Gastrocnemius medialis (tissue), 4 donors: Measurements from ENCODE around the gene LRCH4. TPM values are rescaled to one million over a fixed set of nuclear protein-coding genes. Genes with fewer than 3 reads are reported as not detected.
"Not testable (repeated sequence)": the region's sequence is repeated elsewhere in the genome, so short reads cannot be mapped to it uniquely, and the experiment has no call there.

Experiments
- ATAC-seq, 2 donors: fragments of 150-250 bp; one replicate each; pipeline ENCODE4 v1.9.1; 2016
- DNase-seq, 2 donors: peaks; one replicate each; pipeline ENCODE4 v3.0.0-alpha.2; 2019
- H3K27ac ChIP-seq, 4 donors: fragments of 200-600 bp; sonication (generic); 1 replicate in 1 of 4; 2 replicates in 3 of 4; pipeline ENCODE4 v1.5.1; 2016 to 2018; ENCODE audit warnings: mild to moderate bottlenecking in 2 of 4, moderate library complexity in 1 of 4
- H3K27me3 ChIP-seq, 3 donors: fragments of 200-600 bp; sonication (generic) in 2 of 3; 1 replicate in 1 of 3; 2 replicates in 2 of 3; pipeline versions ENCODE4 v1.5.1 to v1.6.0; 2016 to 2019; ENCODE audit warnings: mild to moderate bottlenecking in 1 of 3, moderate library complexity in 1 of 3
- H3K36me3 ChIP-seq, 2 donors: fragments of 200-600 bp; sonication (generic) in 1 of 2; one replicate each; pipeline ENCODE4 v1.5.1; 2017 to 2018
- H3K4me1 ChIP-seq, 2 donors: fragments of 200-600 bp; sonication (generic) in 1 of 2; one replicate each; pipeline ENCODE4 v1.5.1; 2016 to 2017; ENCODE audit warnings: mild to moderate bottlenecking in 2 of 2
- H3K4me3 ChIP-seq, 4 donors: fragments of 200-600 bp; sonication (generic) in 3 of 4; 1 replicate in 1 of 4; 2 replicates in 3 of 4; pipeline ENCODE4 v1.5.1; 2016 to 2019; ENCODE audit warnings: mild to moderate bottlenecking in 2 of 4
- H3K9me3 ChIP-seq, 3 donors: fragments of 200-600 bp; sonication (generic) in 2 of 3; 1 replicate in 1 of 3; 2 replicates in 2 of 3; pipeline ENCODE4 v1.5.1; 2016 to 2019
- POLR2A ChIP-seq, 2 donors: fragments of 450-650 bp; IDR thresholded peaks; one replicate each; pipeline ENCODE4 v1.6.1; 2017; ENCODE audit warnings: antibody characterized with exemption in 2 of 2, mild to moderate bottlenecking in 2 of 2, moderate library complexity in 2 of 2
- in situ Hi-C, 4 donors: fragments of 200-750 bp; cut with MboI; loops; one replicate each; pipeline versions ENCODE4 v1.15.0 to v1.8.0; 2017; ENCODE audit warnings: low sequenced_read_pairs in 4 of 4
- intact Hi-C: fragments of 100-400 bp; cut with DNase I; formaldehyde crosslinking; loops from one replicate; pipeline ENCODE4 v1.15.1; 2023; ENCODE audit warnings: low total_unique reads
- total RNA-seq, 4 donors: library from RNA; depleted of rRNA; stranded (reverse); fragments of >200 nt; gene quantifications; one replicate each; pipeline versions ENCODE4 v1.1.0 to v1.2.3, GENCODE V29; 2016
- TF ChIP-seq, protein P1 (sequence below), 5 experiments: fragments of 450-650 bp in 3 of 5; fragments of 200-600 bp in 2 of 5; sonication (generic) in 2 of 5; IDR thresholded peaks in 4 of 5; conservative IDR thresholded peaks in 1 of 5; 1 replicate in 4 of 5; 2 replicates in 1 of 5; pipeline ENCODE4 v1.5.1; 2016 to 2019; ENCODE audit warnings: antibody characterized with exemption in 5 of 5, mild to moderate bottlenecking in 3 of 5, moderate library complexity in 3 of 5

The LRCH4 gene
- total RNA-seq, 4 donors from 2014 or later = 71.1 to 105 (median 89.0) TPM

DNA sequence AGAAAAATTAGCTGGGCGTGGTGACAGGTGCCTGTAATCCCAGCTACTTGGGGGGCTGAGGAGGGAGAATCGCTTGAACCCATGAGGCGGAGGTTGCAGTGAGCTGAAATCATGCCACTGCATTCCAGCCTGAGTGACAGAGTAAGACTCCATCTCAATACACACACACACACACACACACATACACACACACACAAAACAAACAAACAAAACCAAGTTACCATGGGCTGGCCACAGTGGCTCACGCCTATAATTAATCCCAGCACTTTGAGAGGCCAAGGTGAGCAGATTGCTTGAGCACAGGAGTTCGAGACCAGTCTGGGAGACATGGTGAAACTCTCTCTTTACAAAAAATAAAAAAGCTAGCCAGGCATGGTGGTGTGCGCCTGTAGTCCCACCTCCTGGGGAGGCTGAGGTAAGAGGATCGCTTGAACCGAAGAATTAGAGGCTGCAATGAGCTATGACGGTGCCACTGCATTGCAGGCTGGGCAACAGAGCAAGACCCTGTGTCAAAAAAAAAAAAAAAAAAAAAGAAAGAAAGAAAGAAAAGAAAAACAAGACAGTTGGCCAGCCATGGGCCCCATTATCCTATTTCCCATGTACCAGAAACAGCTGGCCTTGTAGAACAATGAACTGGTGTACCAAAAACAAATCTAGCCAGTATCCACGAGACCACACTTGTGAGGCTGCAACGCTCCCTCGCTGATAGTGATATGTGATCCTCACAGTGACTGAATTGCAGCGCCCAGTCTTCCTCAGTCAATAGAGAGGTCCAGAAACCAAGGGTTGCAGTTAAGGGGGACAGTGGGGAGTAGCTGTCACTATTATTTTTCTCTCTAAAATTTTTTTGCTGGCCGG is 53.5 kb downstream of the LRCH4 start:
- H3K36me3 ChIP-seq = no peaks in the 10 kb centered on the region
- no peak for DNase-seq
- ATAC-seq = no peak

GRCh38 chr7:100528108-100528866 is 57.6 kb downstream of the LRCH4 start:
- H3K36me3 ChIP-seq, ATAC-seq, H3K27ac ChIP-seq, intact Hi-C loops, DNase-seq, H3K9me3 ChIP-seq, H3K27me3 ChIP-seq, H3K4me1 ChIP-seq, H3K4me3 ChIP-seq, in situ Hi-C loops: not testable (repeated sequence)

More for the DNA sequence above, 53.5 kb downstream of the LRCH4 start:
- no peak for TF ChIP-seq POLR2A (IDR thresholded peaks at IDR 0.05)
- TF ChIP-seq, protein P1, sequence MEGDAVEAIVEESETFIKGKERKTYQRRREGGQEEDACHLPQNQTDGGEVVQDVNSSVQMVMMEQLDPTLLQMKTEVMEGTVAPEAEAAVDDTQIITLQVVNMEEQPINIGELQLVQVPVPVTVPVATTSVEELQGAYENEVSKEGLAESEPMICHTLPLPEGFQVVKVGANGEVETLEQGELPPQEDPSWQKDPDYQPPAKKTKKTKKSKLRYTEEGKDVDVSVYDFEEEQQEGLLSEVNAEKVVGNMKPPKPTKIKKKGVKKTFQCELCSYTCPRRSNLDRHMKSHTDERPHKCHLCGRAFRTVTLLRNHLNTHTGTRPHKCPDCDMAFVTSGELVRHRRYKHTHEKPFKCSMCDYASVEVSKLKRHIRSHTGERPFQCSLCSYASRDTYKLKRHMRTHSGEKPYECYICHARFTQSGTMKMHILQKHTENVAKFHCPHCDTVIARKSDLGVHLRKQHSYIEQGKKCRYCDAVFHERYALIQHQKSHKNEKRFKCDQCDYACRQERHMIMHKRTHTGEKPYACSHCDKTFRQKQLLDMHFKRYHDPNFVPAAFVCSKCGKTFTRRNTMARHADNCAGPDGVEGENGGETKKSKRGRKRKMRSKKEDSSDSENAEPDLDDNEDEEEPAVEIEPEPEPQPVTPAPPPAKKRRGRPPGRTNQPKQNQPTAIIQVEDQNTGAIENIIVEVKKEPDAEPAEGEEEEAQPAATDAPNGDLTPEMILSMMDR (IDR thresholded peaks at IDR 0.05 in 4 of 5, conservative IDR thresholded peaks at IDR 0.05 in 1 of 5) = no peak
- intact Hi-C loops (no loop called here), in situ Hi-C loops (no loop called here)
- H3K4me1 ChIP-seq = no peaks in the 10 kb centered on the region
- H3K4me3 ChIP-seq = no peak overlapping the region
- H3K27ac ChIP-seq = no peak overlapping the region
- H3K27me3 ChIP-seq = peaks cover 0 to 8% (median 7%) of the 10 kb centered on the region in 3 donors
- H3K9me3 ChIP-seq = no peaks in the 10 kb centered on the region

Other genes starting within 250 kb of the LRCH4 start
- 10 to 100 TPM; 11.8 to 32.4 (median 20.8) TPM for gene PILRB, start 228.0 kb downstream of the LRCH4 start, total RNA-seq
- gene PILRA, start 212.6 kb downstream of the LRCH4 start, total RNA-seq = 1 to 10 TPM in 3 of 4 donors, under 1 TPM in 1; 0.62 to 5.4 (median 2.0) TPM
- gene ZCWPW1, start 157.4 kb downstream of the LRCH4 start, total RNA-seq = 1 to 10 TPM; 1.6 to 8.5 (median 2.7) TPM
- 10 to 100 TPM; 23.5 to 39.9 (median 28.6) TPM for gene MEPCE, start 156.3 kb downstream of the LRCH4 start, total RNA-seq
- 10 to 100 TPM in 3 of 4 donors, 1 to 10 TPM in 1; 5.1 to 16.0 (median 13.0) TPM for gene PPP1R35, start 149.6 kb downstream of the LRCH4 start, total RNA-seq
- gene SPACDR, start 121.9 kb downstream of the LRCH4 start, total RNA-seq = under 1 TPM in 1 of 4 donors, not detected in 3; 0.29 TPM
- gene TSC22D4, start 106.9 kb downstream of the LRCH4 start, total RNA-seq = 10 to 100 TPM; 14.3 to 25.5 (median 21.2) TPM
- under 1 TPM in 1 of 4 donors, not detected in 3; 0.29 TPM for gene NYAP1, start 102.2 kb downstream of the LRCH4 start, total RNA-seq
- gene AGFG2, start 46.9 kb downstream of the LRCH4 start, total RNA-seq = 10 to 100 TPM; 10.7 to 16.4 (median 13.5) TPM
- gene SAP25, start 12.2 kb downstream of the LRCH4 start, total RNA-seq = under 1 TPM in 1 of 4 donors, not detected in 3; 0.49 TPM
- gene FBXO24, start 199 bp upstream of the LRCH4 start, total RNA-seq = not detected
- 10 to 100 TPM in 1 of 4 donors, 1 to 10 TPM in 3; 1.6 to 17.3 (median 5.7) TPM for gene PCOLCE, start 16.2 kb upstream of the LRCH4 start, total RNA-seq
- gene MOSPD3, start 26.4 kb upstream of the LRCH4 start, total RNA-seq = 1 to 10 TPM; 3.5 to 9.1 (median 4.6) TPM
- 1 to 10 TPM in 2 of 4 donors, not detected in 2; 1.0 to 1.3 TPM for gene TFR2, start 55.4 kb upstream of the LRCH4 start, total RNA-seq
- gene ACTL6B, start 70.3 kb upstream of the LRCH4 start, total RNA-seq = not detected
- 100 to 1,000 TPM; 108 to 163 (median 129) TPM for gene GNB2, start 87.6 kb upstream of the LRCH4 start, total RNA-seq
- 10 to 100 TPM; 16.4 to 21.1 (median 16.6) TPM for gene GIGYF1, start 108.1 kb upstream of the LRCH4 start, total RNA-seq
- 10 to 100 TPM; 39.8 to 76.3 (median 63.0) TPM for gene POP7, start 120.0 kb upstream of the LRCH4 start, total RNA-seq
- not detected for gene EPO, start 134.3 kb upstream of the LRCH4 start, total RNA-seq
- not detected for gene ZAN, start 147.5 kb upstream of the LRCH4 start, total RNA-seq
- gene EPHB4, start 241.4 kb upstream of the LRCH4 start, total RNA-seq = 10 to 100 TPM in 3 of 4 donors, 1 to 10 TPM in 1; 6.3 to 16.2 (median 12.3) TPM